Cardiac muscle cell (in vitro differentiated cells and primary cell): ENCODE data around the gene SBDS. TPM values are rescaled to one million over a fixed set of nuclear protein-coding genes. Genes with fewer than 3 reads are reported as not detected.
"Not testable (repeated sequence)": the region's sequence is repeated elsewhere in the genome, so short reads cannot be mapped to it uniquely, and the experiment has no call there.

Source experiments
- DNase-seq, 2 donors: peaks; one replicate each; pipeline versions ENCODE4 v3.0.0 to v3.0.0-alpha.2; 2010 to 2017; ENCODE audit warnings: low read depth in 1 of 2, low spot score in 1 of 2
- H3K27ac ChIP-seq: fragments of 200-600 bp; sonication (generic); 2 replicates; pipeline ENCODE4 v1.5.1; 2016
- H3K27me3 ChIP-seq: fragments of 200-600 bp; sonication (generic); 2 replicates; pipeline ENCODE4 v1.6.0; 2016; ENCODE audit warnings: control low read depth
- H3K36me3 ChIP-seq: fragments of 200-600 bp; sonication (generic); 2 replicates; pipeline ENCODE4 v1.5.1; 2016; ENCODE audit warnings: control low read depth
- H3K4me1 ChIP-seq: fragments of 200-600 bp; sonication (generic); 2 replicates; pipeline ENCODE4 v1.8.1; 2017; ENCODE audit warnings: low read depth, mild to moderate bottlenecking, mixed run types
- H3K4me3 ChIP-seq: fragments of 200-600 bp; sonication (generic); 2 replicates; pipeline ENCODE4 v1.5.1; 2016; ENCODE audit warnings: mild to moderate bottlenecking
- H3K9me3 ChIP-seq: fragments of 200-600 bp; sonication (generic); 2 replicates; pipeline ENCODE4 v1.5.1; 2017; ENCODE audit warnings: low read depth, mild to moderate bottlenecking, control low read depth
- CTCF ChIP-seq: IDR thresholded peaks from 2 replicates; pipeline ENCODE4 v1.5.1; 2012; ENCODE audit warnings: low read depth, mild to moderate bottlenecking, low read length
- polyA plus RNA-seq: library from polyadenylated mRNA; unstranded; fragments of >200 nt; fragmentation: Nextera tagmentation; extraction: Ambion mirVana; gene quantifications from 2 replicates; pipeline ENCODE4 v1.2.1, GENCODE V29; 2016
- total RNA-seq: library from RNA; depleted of rRNA; stranded (reverse); fragments of >200 nt; gene quantifications from 2 replicates; pipeline ENCODE4 v1.2.3, GENCODE V29; 2016

SBDS gene
- total and polyA plus RNA-seq, 2 experiments from 2014 or later = 25.2 to 54.3 TPM

GRCh38 chr7:66974986-66975590 is 20.3 kb downstream of the SBDS start:
- no peak overlapping the region for H3K27ac ChIP-seq
- no peak for TF ChIP-seq CTCF
- no peaks in the 10 kb centered on the region for H3K27me3 ChIP-seq
- no peaks in the 10 kb centered on the region for H3K9me3 ChIP-seq
- no peaks in the 10 kb centered on the region for H3K4me1 ChIP-seq
- no peak for DNase-seq
- H3K4me3 ChIP-seq = no peak overlapping the region
- no peaks in the 10 kb centered on the region for H3K36me3 ChIP-seq

- TF ChIP-seq CTCF = no peak
- H3K27me3 ChIP-seq = no peaks in the 10 kb centered on the region
- H3K9me3 ChIP-seq = no peaks in the 10 kb centered on the region
- no peak overlapping the region for H3K27ac ChIP-seq
- no peak for DNase-seq
- no peak overlapping the region for H3K4me3 ChIP-seq
- no peaks in the 10 kb centered on the region for H3K4me1 ChIP-seq
- no peaks in the 10 kb centered on the region for H3K36me3 ChIP-seq
These were observed 25.1 kb downstream of the SBDS start for GRCh38 chr7:66970310-66970709.

GRCh38 chr7:66969001-66969400 is 26.4 kb downstream of the SBDS start:
- not testable (repeated sequence) for H3K4me3 ChIP-seq, H3K4me1 ChIP-seq, H3K9me3 ChIP-seq, H3K27me3 ChIP-seq, DNase-seq, H3K27ac ChIP-seq, H3K36me3 ChIP-seq

GRCh38 chr7:66967029-66967428 is 28.4 kb downstream of the SBDS start:
- no peak overlapping the region for H3K4me3 ChIP-seq
- TF ChIP-seq CTCF = no peak
- no peaks in the 10 kb centered on the region for H3K4me1 ChIP-seq
- H3K36me3 ChIP-seq = no peaks in the 10 kb centered on the region
- DNase-seq = no peak
- no peaks in the 10 kb centered on the region for H3K27me3 ChIP-seq
- H3K27ac ChIP-seq = no peak overlapping the region
- H3K9me3 ChIP-seq = no peaks in the 10 kb centered on the region

GRCh38 chr7:66964411-66964810 is 31.0 kb downstream of the SBDS start:
- no peak for TF ChIP-seq CTCF
- Histone ChIP-seq H3K27me3 (no peaks in the 10 kb centered on the region), H3K4me1 (no peaks in the 10 kb centered on the region), H3K27ac (no peak overlapping the region), H3K36me3 (no peaks in the 10 kb centered on the region), H3K4me3 (no peak overlapping the region), H3K9me3 (no peaks in the 10 kb centered on the region)
- DNase-seq = peak in 1 of 2 donors; percentile 88

- Histone ChIP-seq H3K27ac (no peak overlapping the region), H3K4me3 (no peak overlapping the region), H3K27me3 (no peaks in the 10 kb centered on the region), H3K9me3 (no peaks in the 10 kb centered on the region), H3K36me3 (peaks cover 6% of the 10 kb centered on the region), H3K4me1 (peaks cover 9% of the 10 kb centered on the region)
- DNase-seq = no peak
- no peak for TF ChIP-seq CTCF
These were observed 34.3 kb downstream of the SBDS start for GRCh38 chr7:66961096-66961495.
